HL-60 (cell line): ENCODE results near the gene SPATA2.

Experiments
- DNase-seq, 2 experiments: peaks; one replicate each; pipeline ENCODE4 v3.0.0-alpha.2; 2010 to 2020; ENCODE audit warnings: low read depth in 1 of 2, low spot score in 1 of 2
- H3K27ac ChIP-seq: fragments of 250-450 bp; sonication (Bioruptor Pico); replicated peaks from 2 replicates; pipeline ENCODE4 v1.5.1; 2020; ENCODE audit warnings: mild to moderate bottlenecking, moderate library complexity
- H3K27me3 ChIP-seq: fragments of 250-450 bp; sonication (Bioruptor Pico); 2 replicates; pipeline ENCODE4 v1.5.1; 2021; ENCODE audit warnings: mild to moderate bottlenecking, moderate library complexity; ENCODE audit not compliant: insufficient read depth, poor library complexity, severe bottlenecking
- H3K4me3 ChIP-seq: replicated peaks from 2 replicates; pipeline ENCODE4 v1.5.1; 2011; ENCODE audit warnings: mild to moderate bottlenecking, control low read depth, low read length; ENCODE audit not compliant: insufficient read depth
- CTCF ChIP-seq: IDR thresholded peaks from one replicate; pipeline ENCODE4 v1.5.1; 2011; ENCODE audit warnings: low read length, control low read depth, inconsistent platforms; ENCODE audit not compliant: insufficient read depth
- GABPA ChIP-seq: IDR thresholded peaks from 2 replicates; pipeline ENCODE4 v1.6.1; 2012; ENCODE audit warnings: low read depth
- POLR2AphosphoS5 ChIP-seq: IDR thresholded peaks from 2 replicates; pipeline ENCODE4 v1.6.1; 2012; ENCODE audit warnings: low read depth
- REST ChIP-seq: IDR thresholded peaks from 2 replicates; pipeline ENCODE4 v1.6.1; 2012; ENCODE audit warnings: low read depth; ENCODE audit not compliant: insufficient replicate concordance
- SPI1 ChIP-seq: IDR thresholded peaks from 2 replicates; pipeline ENCODE4 v1.6.1; 2012; ENCODE audit warnings: low read depth, mild to moderate bottlenecking, borderline replicate concordance

The SPATA2 gene

GRCh38 chr20:49883246-49883802 is 32.0 kb downstream of the SPATA2 start:
- TF ChIP-seq CTCF = no peak
- TF ChIP-seq POLR2AphosphoS5 = no peak
- TF ChIP-seq SPI1 = no peak
- no peak for TF ChIP-seq GABPA
- no peak for TF ChIP-seq REST
- DNase-seq = no peak
- no peaks in the 10 kb centered on the region for H3K27me3 ChIP-seq
- H3K4me3 ChIP-seq = no peak overlapping the region
- H3K27ac ChIP-seq = no peak overlapping the region

- TF ChIP-seq GABPA (no peak), REST (no peak), SPI1 (no peak), POLR2AphosphoS5 (no peak), CTCF (no peak)
- Histone ChIP-seq H3K4me3 (no peak overlapping the region), H3K27me3 (no peaks in the 10 kb centered on the region), H3K27ac (no peak overlapping the region)
- DNase-seq = no peak
These were observed 33.0 kb downstream of the SPATA2 start for GRCh38 chr20:49882171-49882970.

GRCh38 chr20:49880724-49881445 is 34.4 kb downstream of the SPATA2 start:
- Histone ChIP-seq H3K27me3 (no peaks in the 10 kb centered on the region), H3K27ac (no peak overlapping the region), H3K4me3 (no peak overlapping the region)
- no peak for DNase-seq
- TF ChIP-seq GABPA (no peak), SPI1 (no peak), CTCF (no peak), POLR2AphosphoS5 (no peak), REST (no peak)
